ENCODE data around the gene METTL9. TPM values are rescaled to one million over a fixed set of nuclear protein-coding genes. Genes with fewer than 3 reads are reported as not detected.

METTL9 gene
- total and polyA plus RNA-seq, 2 of the 13 experiments (the other 11 are each of a cell fraction or from before 2014, with no cell fraction given): 123 to 204 TPM

DNA sequence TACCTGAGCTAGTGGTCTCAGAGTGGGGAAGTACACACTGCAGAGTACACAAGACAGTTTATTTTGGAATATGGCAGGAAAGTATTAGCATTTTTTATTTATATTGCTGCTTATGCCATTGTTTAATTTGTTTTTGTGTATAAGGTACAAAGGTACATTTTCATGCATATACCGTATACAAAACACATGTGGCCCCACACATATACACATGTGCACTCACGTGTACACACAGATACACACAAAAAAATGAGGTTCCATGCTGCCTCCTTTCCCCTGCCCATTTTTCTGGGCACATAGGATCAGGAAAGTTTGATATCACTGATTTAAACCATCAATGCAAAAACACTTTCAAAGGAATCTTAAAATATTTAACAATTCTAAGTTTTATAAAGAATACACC lies 40.1 kb downstream of the METTL9 start:
- Histone ChIP-seq H2AFZ (ENCODE audit: low read length) (no peak overlapping the region), H3K4me3 (replicated peaks in 1 of 3; ENCODE audit: insufficient read depth in 1 of 3, low read depth in 2 of 3, low read length in 3 of 3) (no peak overlapping the region), H3K36me3 (replicated peaks in 1 of 2; ENCODE audit: control insufficient read depth in 1 of 2, insufficient read depth in 2 of 2, low read length in 2 of 2) (no peaks in the 10 kb centered on the region; a peak in 2 of 5 replicates), H4K20me1 (ENCODE audit: insufficient read depth, low read length) (peaks cover 9% of the 10 kb centered on the region), H3K79me2 (ENCODE audit: insufficient read depth, low read length) (no peaks in the 10 kb centered on the region), H3K27me3 (ENCODE audit: control insufficient read depth in 1 of 2, insufficient read depth in 2 of 2, low read length in 2 of 2) (no peaks in the 10 kb centered on the region), H3K4me2 (ENCODE audit: low read depth, low read length) (no peak overlapping the region), H3K4me1 (ENCODE audit: insufficient read depth, low read length) (peaks cover 20% of the 10 kb centered on the region), H3K27ac (ENCODE audit: extremely low read length, insufficient read depth, low read length) (no peak overlapping the region), H3K9ac (ENCODE audit: insufficient read depth, low read depth, low read length) (no peak overlapping the region), H3K9me3 (ENCODE audit: low read length) (no peaks in the 10 kb centered on the region)
- BruUV-seq (replicated peaks): no TSS peak
- DNase-seq (ENCODE audit: low spot score): no peak
- FAIRE-seq: no peak
- intact Hi-C loops (cut with micrococcal nuclease; ENCODE audit: unreplicated experiment) (no loop called here), in situ Hi-C loops (cut with HindIII; ENCODE audit: extremely low pct_ligation_motif_present, low pct_unique_long_range_greater_than_20kb) (loop anchor here (5.0 kb wide), 1 partner anchor 37 kb away; no protein-coding TSS in a partner anchor)
- TF ChIP-seq, protein P1, sequence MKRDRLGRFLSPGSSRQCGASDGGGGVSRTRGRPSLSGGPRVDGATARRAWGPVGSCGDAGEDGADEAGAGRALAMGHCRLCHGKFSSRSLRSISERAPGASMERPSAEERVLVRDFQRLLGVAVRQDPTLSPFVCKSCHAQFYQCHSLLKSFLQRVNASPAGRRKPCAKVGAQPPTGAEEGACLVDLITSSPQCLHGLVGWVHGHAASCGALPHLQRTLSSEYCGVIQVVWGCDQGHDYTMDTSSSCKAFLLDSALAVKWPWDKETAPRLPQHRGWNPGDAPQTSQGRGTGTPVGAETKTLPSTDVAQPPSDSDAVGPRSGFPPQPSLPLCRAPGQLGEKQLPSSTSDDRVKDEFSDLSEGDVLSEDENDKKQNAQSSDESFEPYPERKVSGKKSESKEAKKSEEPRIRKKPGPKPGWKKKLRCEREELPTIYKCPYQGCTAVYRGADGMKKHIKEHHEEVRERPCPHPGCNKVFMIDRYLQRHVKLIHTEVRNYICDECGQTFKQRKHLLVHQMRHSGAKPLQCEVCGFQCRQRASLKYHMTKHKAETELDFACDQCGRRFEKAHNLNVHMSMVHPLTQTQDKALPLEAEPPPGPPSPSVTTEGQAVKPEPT (CRISPR knock-in tag; IDR thresholded peaks at IDR 0.05; ENCODE audit: low read depth): no peak
- TF ChIP-seq ZNF766 (CRISPR knock-in tag; IDR thresholded peaks at IDR 0.05; ENCODE audit: borderline replicate concordance): no peak
- TF ChIP-seq, protein P2, sequence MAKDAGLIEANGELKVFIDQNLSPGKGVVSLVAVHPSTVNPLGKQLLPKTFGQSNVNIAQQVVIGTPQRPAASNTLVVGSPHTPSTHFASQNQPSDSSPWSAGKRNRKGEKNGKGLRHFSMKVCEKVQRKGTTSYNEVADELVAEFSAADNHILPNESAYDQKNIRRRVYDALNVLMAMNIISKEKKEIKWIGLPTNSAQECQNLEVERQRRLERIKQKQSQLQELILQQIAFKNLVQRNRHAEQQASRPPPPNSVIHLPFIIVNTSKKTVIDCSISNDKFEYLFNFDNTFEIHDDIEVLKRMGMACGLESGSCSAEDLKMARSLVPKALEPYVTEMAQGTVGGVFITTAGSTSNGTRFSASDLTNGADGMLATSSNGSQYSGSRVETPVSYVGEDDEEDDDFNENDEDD (CRISPR knock-in tag; IDR thresholded peaks at IDR 0.05; ENCODE audit: borderline replicate concordance): no peak
- TF ChIP-seq, protein P3, sequence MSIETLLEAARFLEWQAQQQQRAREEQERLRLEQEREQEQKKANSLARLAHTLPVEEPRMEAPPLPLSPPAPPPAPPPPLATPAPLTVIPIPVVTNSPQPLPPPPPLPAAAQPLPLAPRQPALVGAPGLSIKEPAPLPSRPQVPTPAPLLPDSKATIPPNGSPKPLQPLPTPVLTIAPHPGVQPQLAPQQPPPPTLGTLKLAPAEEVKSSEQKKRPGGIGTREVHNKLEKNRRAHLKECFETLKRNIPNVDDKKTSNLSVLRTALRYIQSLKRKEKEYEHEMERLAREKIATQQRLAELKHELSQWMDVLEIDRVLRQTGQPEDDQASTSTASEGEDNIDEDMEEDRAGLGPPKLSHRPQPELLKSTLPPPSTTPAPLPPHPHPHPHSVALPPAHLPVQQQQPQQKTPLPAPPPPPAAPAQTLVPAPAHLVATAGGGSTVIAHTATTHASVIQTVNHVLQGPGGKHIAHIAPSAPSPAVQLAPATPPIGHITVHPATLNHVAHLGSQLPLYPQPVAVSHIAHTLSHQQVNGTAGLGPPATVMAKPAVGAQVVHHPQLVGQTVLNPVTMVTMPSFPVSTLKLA (IDR thresholded peaks at IDR 0.05): peak; percentile 96
- CTCF ChIA-PET (ENCODE audit: low intra/inter-chr PET ratio, low total read pairs): interaction anchor here (3.7 kb wide), 1 partner anchor 56 kb away, joined by 40 read pairs; no protein-coding TSS in a partner anchor
- WGBS (ENCODE audit: low lambda C conversion rate): 92% methylated on average over 2 of the region's 2 CpGs
- no peak for ATAC-seq
- POLR2A ChIA-PET: interaction anchor here (1.3 to 1.5 kb wide), 3 partner anchors 10 to 119 kb away, joined by 3 to 4 read pairs (median 4); no protein-coding TSS in a partner anchor

Data from HepG2 (cell line).